Activated CD8-positive, alpha-beta T cell treated with anti-CD3 and anti-CD28 coated beads for 36 hours (primary cell): ENCODE data around the gene UBE2D2. TPM values are rescaled to one million over a fixed set of nuclear protein-coding genes. Genes with fewer than 3 reads are reported as not detected.
A peak's percentile ranks its signal among the peaks of the same experiment; 100 is the strongest.

Experiments
- ATAC-seq: fragments of 200-7000 bp; cut with Tn5 transposase; one replicate; pipeline ENCODE4 v1.10.0; 2021; ENCODE audit warnings: mild to moderate bottlenecking, moderate library complexity
- CTCF ChIA-PET: fragments of 350-600 bp; sonication (Branson Sonifier 250); formaldehyde crosslinking; loops from one replicate; lab custom pipeline; 2021; ENCODE audit warnings: antibody characterized with exemption; lab: Charles Lee
- POLR2A ChIA-PET: fragments of 350-600 bp; sonication (Branson Sonifier 250); formaldehyde crosslinking; loops from one replicate; lab custom pipeline; 2021; ENCODE audit warnings: antibody characterized with exemption; lab: Charles Lee
- DNase-seq: peaks from one replicate; pipeline ENCODE4 v3.0.0-alpha.2; 2020
- H3K27ac Mint-ChIP-seq: one replicate; pipeline ENCODE4 v1.8.0; 2021; ENCODE audit warnings: mild to moderate bottlenecking, mixed read lengths
- H3K27me3 Mint-ChIP-seq: one replicate; pipeline ENCODE4 v1.8.0; 2021; ENCODE audit warnings: mixed read lengths
- H3K36me3 Mint-ChIP-seq: one replicate; pipeline ENCODE4 v1.8.0; 2021; ENCODE audit warnings: low read depth, mixed read lengths
- H3K4me1 Mint-ChIP-seq: one replicate; pipeline ENCODE4 v1.8.0; 2021; ENCODE audit warnings: low read depth, mixed read lengths
- H3K4me3 Mint-ChIP-seq: one replicate; pipeline ENCODE4 v1.8.0; 2021; ENCODE audit warnings: mild to moderate bottlenecking, moderate library complexity, mixed read lengths
- H3K9me3 Mint-ChIP-seq: one replicate; pipeline ENCODE4 v1.8.0; 2021; ENCODE audit warnings: mixed read lengths
- intact Hi-C: fragments of 100-400 bp; cut with micrococcal nuclease; formaldehyde crosslinking; loops from one replicate; pipeline ENCODE4 v1.10.0; 2022
- total RNA-seq, 2 experiments: library from RNA; stranded (reverse); gene quantifications; one replicate each; pipeline ENCODE4 v1.2.3, GENCODE V29; 2021
- TF ChIP-seq, protein P1 (sequence below): fragments of 200-600 bp; IDR thresholded peaks from one replicate; pipeline ENCODE4 v1.8.0; 2022; ENCODE audit warnings: antibody characterized with exemption, mild to moderate bottlenecking

UBE2D2 gene
- total RNA-seq, 2 experiments from 2014 or later = 239 to 253 TPM

DNA sequence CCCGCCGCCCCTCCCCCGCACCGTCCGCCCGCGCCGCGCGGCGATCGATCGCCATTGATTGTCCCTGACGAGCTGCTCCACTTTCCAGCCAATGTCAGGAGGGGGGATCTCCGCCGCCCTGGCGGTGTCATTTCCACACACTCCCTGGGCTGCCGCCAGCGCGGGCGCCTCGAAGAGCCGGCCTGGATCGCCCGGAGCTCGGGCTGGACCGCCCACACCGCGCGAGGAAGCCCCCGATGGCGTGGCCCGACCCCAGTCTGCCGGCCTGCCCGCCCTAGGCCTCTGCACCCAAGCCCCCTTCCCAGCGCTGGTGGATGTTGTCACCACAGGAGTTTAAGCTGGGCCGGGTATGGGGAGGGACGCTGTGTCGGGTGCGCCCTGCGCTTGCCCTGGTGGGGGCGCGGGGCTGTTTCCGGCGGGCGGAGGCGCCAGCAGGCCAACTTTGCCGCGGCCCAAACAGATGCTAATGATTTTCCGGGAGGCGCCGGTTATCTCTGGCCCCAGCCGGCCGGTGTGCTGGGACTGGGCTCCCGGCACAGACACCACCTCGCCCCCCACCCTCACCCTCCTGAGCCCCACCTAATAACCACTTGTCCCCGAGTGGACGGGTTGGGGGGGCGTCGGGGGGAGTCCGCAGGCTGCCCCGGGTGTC lies 76.4 kb downstream of the UBE2D2 start:
- intact Hi-C loops = loop anchor here (5.0 kb wide), 1 partner anchor 110 kb away; no protein-coding TSS in a partner anchor
- Mint-ChIP-seq H3K36me3 (peaks cover 1% of the 10 kb centered on the region), H3K27ac (peak overlapping the region; percentile 59), H3K4me3 (peak overlapping the region; percentile 55), H3K9me3 (no peaks in the 10 kb centered on the region), H3K4me1 (peaks cover 46% of the 10 kb centered on the region), H3K27me3 (no peaks in the 10 kb centered on the region)
- TF ChIP-seq, protein P1, sequence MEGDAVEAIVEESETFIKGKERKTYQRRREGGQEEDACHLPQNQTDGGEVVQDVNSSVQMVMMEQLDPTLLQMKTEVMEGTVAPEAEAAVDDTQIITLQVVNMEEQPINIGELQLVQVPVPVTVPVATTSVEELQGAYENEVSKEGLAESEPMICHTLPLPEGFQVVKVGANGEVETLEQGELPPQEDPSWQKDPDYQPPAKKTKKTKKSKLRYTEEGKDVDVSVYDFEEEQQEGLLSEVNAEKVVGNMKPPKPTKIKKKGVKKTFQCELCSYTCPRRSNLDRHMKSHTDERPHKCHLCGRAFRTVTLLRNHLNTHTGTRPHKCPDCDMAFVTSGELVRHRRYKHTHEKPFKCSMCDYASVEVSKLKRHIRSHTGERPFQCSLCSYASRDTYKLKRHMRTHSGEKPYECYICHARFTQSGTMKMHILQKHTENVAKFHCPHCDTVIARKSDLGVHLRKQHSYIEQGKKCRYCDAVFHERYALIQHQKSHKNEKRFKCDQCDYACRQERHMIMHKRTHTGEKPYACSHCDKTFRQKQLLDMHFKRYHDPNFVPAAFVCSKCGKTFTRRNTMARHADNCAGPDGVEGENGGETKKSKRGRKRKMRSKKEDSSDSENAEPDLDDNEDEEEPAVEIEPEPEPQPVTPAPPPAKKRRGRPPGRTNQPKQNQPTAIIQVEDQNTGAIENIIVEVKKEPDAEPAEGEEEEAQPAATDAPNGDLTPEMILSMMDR = no peak
- ChIA-PET POLR2A (interaction anchor here (0.6 to 6.6 kb wide), 7 partner anchors 12 to 182 kb away, joined by 3 to 87 read pairs (median 3); partner anchors contain the start of gene CXXC5), CTCF (interaction anchor here (1.5 to 9.9 kb wide), 8 partner anchors 10 to 140 kb away, joined by 3 to 211 read pairs (median 46); partner anchors contain the start of gene CXXC5)
- peak; percentile 25 for ATAC-seq
- peak; percentile 75 for DNase-seq

DNA sequence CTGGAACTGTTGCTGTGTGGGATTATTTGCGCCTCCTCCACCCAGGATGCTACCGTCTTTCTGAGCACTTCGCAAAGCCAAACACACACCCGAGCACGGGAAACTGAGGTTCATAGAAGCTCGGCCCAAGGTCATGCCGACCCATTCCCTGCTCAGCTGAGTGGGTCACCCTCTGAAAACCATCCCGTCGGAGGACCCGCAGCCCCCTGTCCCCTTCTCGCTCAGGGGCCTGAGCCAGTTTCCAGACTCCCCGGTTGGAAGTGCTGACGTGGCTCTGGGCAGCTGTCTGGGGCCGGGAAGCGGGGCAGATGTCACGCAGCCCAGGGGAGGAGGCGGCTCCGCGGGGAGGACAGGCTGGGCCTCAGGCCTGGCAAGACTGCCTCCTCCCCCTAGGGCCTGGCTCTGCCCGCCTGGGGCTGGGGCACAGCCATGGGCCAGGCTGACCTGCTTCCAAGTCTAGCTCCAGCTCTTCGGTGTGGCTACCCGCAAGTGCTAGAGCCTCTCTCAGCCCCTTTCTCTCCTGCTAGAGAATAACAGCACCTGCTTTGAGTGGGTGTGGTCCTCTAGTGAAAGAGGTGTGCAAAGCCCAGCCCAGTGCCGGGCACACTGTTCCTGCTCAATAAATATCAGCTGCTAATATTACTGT lies 77.1 kb downstream of the UBE2D2 start:
- H3K4me3 Mint-ChIP-seq = peak overlapping the region; percentile 35
- no peaks in the 10 kb centered on the region for H3K27me3 Mint-ChIP-seq
- ATAC-seq = no peak
- H3K9me3 Mint-ChIP-seq = no peaks in the 10 kb centered on the region
- peak overlapping the region; percentile 59 for H3K27ac Mint-ChIP-seq
- CTCF ChIA-PET = interaction anchor here (0.7 to 9.9 kb wide), 10 partner anchors 9 to 202 kb away, joined by 3 to 211 read pairs (median 18); partner anchors contain the start of gene CXXC5
- TF ChIP-seq, protein P1 = no peak
- no peak for DNase-seq
- intact Hi-C loops = loop anchor here (5.0 kb wide), 1 partner anchor 109 kb away; no protein-coding TSS in a partner anchor
- H3K4me1 Mint-ChIP-seq = peaks cover 44% of the 10 kb centered on the region
- POLR2A ChIA-PET = interaction anchor here (0.6 to 6.6 kb wide), 6 partner anchors 12 to 183 kb away, joined by 3 to 87 read pairs (median 3); partner anchors contain the start of gene CXXC5
- H3K36me3 Mint-ChIP-seq = peaks cover under 1% of the 10 kb centered on the region

DNA sequence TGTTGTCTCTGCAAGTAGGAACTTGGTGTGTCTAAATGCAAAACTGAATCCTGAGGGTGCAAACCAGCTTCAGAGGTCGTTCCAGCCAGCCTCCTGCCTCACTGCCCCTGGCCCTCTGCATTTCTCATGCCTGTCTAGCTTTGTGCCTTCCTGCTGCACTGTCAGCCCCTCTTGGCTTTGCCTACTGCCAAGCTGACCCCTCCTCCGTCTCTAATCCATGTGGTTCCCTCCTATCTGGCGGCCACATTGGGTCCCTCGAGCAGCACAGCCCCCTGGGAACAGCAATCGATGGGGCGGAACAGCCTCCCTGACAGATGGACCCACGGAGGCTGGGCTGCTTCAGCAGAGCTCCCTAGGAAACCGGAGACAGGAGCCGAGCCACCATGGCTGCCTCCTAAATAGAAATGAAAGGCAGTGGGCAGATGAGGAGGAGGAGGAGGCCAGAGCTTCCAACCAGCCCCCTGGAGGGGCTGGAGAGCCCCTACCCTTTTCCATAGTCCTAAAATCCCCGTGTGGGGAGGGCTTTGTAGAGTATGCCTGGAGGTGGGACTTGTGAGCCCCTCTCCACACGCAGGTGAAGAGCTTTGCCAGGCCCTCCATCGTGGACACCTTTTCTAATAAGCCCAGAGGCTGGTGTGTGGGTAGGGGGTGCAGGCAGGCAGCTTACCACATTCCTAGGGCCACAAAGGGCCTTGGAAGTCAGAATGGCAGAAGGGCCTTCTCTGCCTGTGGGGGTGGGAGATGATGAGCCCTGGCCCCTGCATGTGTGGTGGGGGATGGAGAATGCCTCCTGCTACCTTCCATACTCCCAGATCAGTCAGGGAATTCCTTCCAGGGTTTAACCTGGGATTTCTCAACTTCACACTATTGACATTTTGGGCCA lies 77.8 kb downstream of the UBE2D2 start:
- ChIA-PET POLR2A (interaction anchor here (0.9 to 6.6 kb wide), 3 partner anchors 11 to 51 kb away, joined by 3 to 87 read pairs (median 4); partner anchors contain the start of gene CXXC5), CTCF (interaction anchor here (0.7 to 9.9 kb wide), 8 partner anchors 8 to 203 kb away, joined by 3 to 211 read pairs (median 3); partner anchors contain the start of gene CXXC5)
- H3K4me3 Mint-ChIP-seq = no peak overlapping the region
- no peak for ATAC-seq
- H3K4me1 Mint-ChIP-seq = peaks cover 39% of the 10 kb centered on the region
- no peaks in the 10 kb centered on the region for H3K9me3 Mint-ChIP-seq
- H3K27ac Mint-ChIP-seq = no peak overlapping the region
- intact Hi-C loops = loop anchor here (5.0 kb wide), 1 partner anchor 108 kb away; no protein-coding TSS in a partner anchor
- DNase-seq = no peak
- H3K27me3 Mint-ChIP-seq = no peaks in the 10 kb centered on the region
- H3K36me3 Mint-ChIP-seq = no peaks in the 10 kb centered on the region
- TF ChIP-seq, protein P1 = no peak

DNA sequence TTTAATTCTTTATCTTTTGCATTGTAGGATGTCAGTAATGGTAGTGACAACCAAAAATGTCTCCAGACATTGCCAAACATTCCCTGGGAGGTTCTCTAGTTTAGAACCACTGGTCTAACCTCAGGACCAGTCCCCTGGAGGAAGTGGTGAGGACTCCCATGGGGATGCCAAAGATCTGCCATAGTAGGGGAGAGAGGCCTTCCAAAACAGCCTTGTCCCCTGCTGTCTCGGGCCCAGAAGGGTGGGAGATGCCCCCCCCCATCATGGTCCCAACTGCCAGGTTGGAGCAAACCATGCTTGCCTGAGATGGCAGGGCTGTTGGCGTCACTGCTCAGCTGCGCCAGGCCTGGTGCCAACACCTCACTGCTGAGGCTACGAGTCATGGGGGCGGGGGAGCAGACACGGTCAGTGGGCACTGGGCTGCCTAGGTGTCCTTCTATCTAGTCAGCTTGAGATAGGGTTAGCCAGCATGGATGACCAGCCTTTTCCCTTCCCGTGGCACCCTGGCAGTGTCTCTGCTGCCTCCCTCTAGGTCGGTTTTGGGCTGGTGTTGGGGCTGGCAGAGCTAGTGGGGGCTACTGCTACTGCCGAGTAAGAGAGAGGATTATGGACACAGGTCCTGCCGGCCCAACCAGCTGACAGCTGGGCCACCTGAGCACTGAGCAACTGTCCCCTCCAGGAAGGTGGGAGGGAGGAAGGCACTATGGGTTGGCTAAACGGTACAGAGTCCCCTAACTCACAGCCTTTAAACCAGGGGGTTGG lies 78.7 kb downstream of the UBE2D2 start:
- TF ChIP-seq, protein P1 = no peak
- no peak for DNase-seq
- peaks cover 37% of the 10 kb centered on the region for H3K4me1 Mint-ChIP-seq
- CTCF ChIA-PET = interaction anchor here (0.7 to 9.9 kb wide), 4 partner anchors 8 to 127 kb away, joined by 3 to 211 read pairs (median 17); partner anchors contain the start of gene CXXC5
- no peaks in the 10 kb centered on the region for H3K36me3 Mint-ChIP-seq
- no peak overlapping the region for H3K27ac Mint-ChIP-seq
- no peaks in the 10 kb centered on the region for H3K27me3 Mint-ChIP-seq
- POLR2A ChIA-PET = interaction anchor here (6.6 kb wide), 1 partner anchor 10 kb away, joined by 87 read pairs; the partner anchor contains the start of gene CXXC5
- H3K4me3 Mint-ChIP-seq = no peak overlapping the region
- no peaks in the 10 kb centered on the region for H3K9me3 Mint-ChIP-seq
- intact Hi-C loops = loop anchor here (5.0 kb wide), 1 partner anchor 108 kb away; no protein-coding TSS in a partner anchor
- no peak for ATAC-seq
